Iris pigment epithelial cell (primary cell): ENCODE data around the gene IRF8.
"Not testable (repeated sequence)": the region's sequence is repeated elsewhere in the genome, so short reads cannot be mapped to it uniquely, and the experiment has no call there.

Experiments used
- DNase-seq: peaks from one replicate; pipeline ENCODE4 v3.0.0-alpha.2; 2011; ENCODE audit warnings: low read depth

IRF8 gene, protein sequence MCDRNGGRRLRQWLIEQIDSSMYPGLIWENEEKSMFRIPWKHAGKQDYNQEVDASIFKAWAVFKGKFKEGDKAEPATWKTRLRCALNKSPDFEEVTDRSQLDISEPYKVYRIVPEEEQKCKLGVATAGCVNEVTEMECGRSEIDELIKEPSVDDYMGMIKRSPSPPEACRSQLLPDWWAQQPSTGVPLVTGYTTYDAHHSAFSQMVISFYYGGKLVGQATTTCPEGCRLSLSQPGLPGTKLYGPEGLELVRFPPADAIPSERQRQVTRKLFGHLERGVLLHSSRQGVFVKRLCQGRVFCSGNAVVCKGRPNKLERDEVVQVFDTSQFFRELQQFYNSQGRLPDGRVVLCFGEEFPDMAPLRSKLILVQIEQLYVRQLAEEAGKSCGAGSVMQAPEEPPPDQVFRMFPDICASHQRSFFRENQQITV

GRCh38 chr16:85898521-85899442 lies at the start of gene IRF8:
TSS of gene IRF8 (plus strand) at chr16:85899162. CDS start at chr16:85903016, 3,854 bp downstream.
- DNase-seq = peak; percentile 69

GRCh38 chr16:85849388-85849787 lies 49.6 kb upstream of the IRF8 start:
- DNase-seq = no peak

DNA sequence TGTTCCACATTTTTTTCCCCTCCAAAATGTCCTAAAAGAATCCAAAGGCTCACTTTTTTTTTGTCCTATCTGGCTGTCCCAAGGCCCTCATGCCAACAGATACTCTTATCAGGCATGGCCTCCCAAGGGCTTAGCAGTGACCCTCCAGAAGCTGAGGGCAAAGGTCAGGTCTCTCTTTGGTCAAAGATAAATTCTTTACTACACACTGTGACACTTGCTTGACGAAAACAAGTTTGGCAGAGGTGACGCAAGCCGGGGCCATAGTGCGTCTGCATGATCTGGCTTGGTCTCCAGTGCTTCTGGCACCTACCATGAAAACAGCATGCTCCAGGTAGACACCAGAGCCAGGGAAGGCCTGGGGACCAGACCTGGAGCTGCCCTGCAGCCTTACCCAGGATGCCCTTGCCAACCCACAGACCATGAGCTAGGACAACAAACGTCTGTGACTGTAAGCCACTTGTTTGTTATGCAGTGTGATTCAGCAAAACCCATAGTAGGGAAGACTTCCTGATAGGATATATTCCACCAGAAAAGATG lies 48.5 kb upstream of the IRF8 start:
- no peak for DNase-seq

DNA sequence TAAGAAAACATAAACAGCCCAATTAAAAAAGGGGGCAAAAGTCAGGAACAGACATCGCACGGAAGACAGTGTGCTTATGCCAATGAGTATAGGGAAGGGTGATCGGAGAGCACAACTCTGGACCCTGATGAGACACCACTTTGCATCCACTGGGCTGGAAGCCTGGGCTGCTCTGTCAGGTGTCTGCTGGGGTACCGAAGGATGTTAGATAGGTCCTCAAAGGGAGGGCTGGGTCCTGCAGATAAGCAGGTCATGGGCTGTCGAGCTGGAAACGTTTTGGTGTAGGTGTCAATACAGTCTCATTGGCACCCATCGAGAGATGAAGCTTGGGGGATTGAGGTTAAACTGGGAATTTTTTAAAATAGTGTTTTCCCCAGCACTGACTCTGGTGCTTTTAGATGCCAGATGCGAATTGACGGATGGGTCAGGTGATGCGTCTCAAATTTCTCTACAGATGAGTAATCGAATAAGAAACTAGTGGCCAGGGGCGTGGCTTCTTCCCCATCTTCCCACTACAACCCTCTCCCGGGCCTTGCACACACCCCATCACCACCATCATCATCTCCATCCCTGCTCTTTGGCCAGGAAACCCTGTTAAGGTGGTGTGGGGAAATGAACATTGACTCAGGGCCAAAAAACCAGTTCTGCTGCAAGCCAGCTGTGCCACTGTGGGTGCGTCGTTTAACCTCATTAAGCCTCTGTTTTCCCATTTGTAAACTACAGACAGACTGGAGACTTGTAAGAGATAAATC lies 47.8 kb upstream of the IRF8 start:
- DNase-seq = no peak

DNA sequence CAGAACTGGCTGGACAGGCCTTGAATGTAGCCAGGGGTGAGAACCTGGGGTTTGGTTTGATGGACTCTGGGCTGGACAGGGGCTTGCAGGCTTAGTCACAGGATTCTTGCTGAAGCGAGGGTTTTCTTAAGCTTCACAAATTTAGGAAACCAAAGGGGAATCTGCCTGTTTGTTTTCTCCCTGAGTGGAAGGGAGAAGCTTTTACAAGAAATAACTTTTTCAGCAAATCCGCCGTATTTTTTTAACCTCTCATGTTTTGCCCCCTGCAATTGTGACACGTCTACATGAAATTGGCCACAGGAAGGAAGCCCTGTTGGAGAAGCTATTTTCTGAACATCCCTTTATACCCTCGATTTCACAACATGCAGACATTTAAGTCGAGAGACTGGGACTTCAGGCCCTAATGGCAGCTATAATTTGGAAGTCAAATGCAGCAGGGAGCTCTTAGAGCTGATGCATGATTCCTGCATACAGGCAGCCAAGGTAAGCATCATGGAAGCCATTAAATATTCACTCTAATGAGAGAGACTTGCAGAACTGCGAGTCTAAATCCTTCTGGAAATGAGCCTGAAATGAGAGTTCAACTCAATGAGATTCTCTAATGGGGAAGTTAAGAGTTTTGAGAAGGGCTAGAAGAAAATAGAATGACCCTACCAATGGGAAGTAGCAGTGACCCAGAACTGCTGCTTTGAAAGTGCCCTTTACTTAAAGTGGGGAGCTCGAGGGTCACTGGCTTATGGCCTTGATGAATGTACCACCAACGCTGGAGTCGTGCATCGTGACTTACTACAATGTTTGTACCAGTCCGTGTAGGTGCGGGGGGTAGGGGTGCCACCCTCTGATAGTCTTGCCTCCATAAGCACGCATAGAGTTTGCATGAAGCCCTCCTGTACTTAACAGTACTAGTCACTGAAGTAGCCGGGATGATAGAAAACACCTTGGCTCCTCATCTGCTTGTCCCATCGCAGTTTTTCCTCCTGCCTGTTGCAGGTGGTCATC lies 45.1 kb upstream of the IRF8 start:
- no peak for DNase-seq

GRCh38 chr16:85854935-85855334 lies 44.0 kb upstream of the IRF8 start:
- DNase-seq = no peak

DNA sequence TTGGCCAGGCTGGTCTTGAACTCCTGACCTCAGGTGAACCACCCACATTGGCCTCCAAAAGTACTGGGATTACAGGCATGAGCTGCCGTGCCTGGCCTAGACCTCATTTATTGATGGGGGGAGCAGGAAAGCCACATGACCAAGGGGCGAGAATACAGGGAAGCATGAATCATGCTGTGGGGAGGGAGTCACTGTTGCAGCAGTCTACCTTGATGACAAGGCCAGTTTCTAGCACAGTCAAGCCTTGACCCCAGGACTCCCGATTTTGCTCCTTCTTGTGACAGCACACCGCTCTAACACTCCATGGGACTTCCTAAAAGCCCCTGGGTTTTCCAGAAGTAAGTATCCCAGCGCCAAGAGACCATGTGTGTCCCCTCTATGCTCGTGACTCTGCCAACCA lies 42.9 kb upstream of the IRF8 start:
- no peak for DNase-seq

- DNase-seq = no peak
These were observed 42.4 kb upstream of the IRF8 start for GRCh38 chr16:85856585-85856984.

DNA sequence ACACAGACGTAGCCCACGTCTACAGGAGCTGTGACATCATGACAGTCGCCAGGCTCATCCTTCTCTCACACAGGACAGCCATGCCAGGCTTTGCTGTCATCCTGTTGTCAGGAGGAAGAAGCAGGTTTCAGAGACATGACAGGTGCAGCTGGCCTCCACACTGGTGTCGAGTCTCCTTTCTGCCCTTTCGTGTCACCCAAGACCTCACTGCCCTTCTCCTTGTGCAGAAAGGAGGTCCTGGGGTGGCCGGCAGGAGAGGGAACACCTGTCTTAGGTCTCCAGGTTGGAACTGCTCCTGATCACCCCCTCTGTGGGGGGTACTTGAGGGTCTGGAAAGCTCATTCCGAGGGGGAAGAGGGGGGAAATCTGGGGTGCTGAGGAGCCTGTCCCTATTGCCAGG lies 41.6 kb upstream of the IRF8 start:
- DNase-seq = no peak

- not testable (repeated sequence) for DNase-seq
These were observed 40.4 kb upstream of the IRF8 start for GRCh38 chr16:85858571-85858970.

DNA sequence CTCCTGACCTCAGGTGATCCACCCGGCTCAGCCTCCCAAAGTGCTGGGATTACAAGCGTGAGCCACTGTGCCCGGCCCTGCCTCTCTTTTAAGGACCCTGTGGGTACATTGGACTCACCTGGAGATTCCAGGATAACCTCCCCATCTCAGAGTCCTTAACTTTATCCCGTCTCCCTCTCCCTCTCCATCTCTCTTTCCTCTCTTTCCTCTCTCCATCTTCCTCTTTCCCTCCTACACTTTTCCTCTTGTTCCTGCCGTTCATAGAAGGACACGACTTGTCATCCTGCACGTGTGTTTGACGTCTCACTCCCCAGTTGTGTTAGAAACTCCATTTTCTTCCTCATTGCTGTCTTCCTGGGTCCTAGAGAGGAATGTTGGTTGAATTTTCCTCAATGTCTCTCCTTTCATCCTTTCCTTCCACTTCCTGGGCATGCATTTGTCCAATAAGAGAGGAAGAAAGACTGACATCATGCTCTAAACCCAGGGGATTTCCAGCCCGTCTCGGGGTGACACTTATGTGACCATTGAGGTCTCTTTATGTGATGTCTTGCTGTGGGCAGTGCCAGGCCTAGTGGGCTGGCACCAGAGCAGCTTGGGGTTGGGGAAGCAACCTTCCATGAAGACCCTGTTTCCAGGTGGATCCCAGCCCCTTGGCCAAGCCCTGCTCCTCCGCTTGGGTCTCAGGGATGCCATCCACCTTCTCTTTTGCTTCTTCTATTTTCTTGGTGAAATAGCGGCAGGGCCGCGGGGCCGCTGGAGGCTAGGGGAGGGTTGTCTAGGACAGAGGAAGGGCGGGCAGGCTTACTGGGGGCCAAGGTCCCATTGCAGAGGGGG lies 39.8 kb upstream of the IRF8 start:
- no peak for DNase-seq

DNA sequence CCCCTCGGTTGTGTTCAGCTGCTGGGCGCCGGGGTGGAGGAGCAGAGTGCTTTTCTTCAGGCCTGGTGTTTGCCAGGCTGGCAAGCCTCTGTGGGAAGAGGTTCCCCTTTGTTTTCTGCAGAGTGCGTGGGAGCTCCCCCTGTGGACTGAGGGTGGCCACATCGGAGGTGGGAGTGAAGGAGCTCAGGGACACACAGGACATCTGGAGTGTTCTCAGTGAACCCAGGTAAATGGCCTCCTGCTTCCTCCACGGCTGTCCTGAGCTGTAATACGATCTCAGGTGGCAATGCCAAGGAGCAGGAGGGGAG lies 39.2 kb upstream of the IRF8 start:
- DNase-seq = no peak

- DNase-seq = no peak
These were observed 38.4 kb upstream of the IRF8 start for GRCh38 chr16:85860413-85861094.

DNA sequence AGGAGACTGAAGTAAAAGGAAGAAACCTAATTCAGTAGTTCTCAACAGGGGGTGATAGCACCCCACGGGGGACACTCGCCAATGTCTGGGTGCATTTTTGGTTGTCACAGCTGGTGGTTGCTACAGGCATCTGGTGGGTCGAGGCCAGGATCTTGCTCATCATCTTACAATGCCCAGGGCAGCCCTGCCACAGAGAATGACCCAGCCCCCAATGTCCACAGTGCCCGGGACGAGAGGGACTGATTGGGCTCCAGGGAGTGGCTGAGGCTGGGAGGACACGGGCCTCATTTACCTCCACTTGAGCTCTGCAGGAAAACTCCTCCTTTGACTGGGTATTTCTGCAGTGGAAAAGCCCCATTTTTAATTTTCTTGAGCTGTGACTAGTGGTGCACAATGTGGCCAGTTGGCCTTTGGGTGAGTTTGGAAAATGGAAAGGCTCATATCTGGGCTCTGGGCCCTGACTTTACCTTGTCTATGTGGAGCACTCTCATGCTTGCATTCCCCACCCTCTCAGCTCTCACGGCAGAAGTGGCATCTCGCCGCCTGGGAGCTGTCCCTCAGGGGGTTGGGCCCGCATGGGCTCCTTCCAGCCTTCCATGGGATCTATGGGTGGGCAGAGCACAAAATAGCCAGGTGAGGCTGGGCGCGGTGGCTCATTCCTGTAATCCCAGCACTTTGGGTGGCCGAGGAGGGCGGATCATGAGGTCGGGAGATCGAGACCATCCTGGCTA lies 37.7 kb upstream of the IRF8 start:
- DNase-seq = no peak

- DNase-seq = no peak
These were observed 36.2 kb upstream of the IRF8 start for GRCh38 chr16:85862476-85863383.

DNA sequence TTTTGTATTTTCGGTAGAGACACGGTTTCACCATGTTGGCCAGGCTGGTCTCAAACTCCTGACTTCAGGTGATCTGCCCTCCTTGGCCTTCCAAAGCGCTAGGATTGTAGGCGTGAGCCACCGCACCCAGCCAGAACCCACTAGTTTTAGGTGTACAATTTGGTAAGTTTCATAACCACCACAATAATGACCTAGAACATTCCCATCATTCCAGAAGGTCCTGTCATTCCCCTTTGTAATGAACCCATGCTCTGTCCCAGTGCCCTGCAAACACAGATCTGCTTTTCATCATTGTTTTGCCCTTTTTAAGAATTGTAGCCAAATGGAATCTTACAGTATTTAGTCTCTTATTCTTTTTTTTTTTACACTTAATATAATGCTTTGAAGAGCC lies 35.6 kb upstream of the IRF8 start:
- DNase-seq = peak; percentile 28

GRCh38 chr16:85864965-85865364 lies 34.0 kb upstream of the IRF8 start:
- no peak for DNase-seq

GRCh38 chr16:85867189-85867588 lies 31.8 kb upstream of the IRF8 start:
- no peak for DNase-seq
